Colonic mucosa (tissue), 4 donors: ENCODE data around the gene RRAD. TPM values are rescaled to one million over a fixed set of nuclear protein-coding genes. Genes with fewer than 3 reads are reported as not detected.

Experiments
- DNase-seq: peaks from one replicate; pipeline ENCODE4 v3.0.0-alpha.2; 2020
- H3K27ac ChIP-seq: fragments of 200-600 bp; one replicate; pipeline ENCODE4 v1.8.0; 2021
- H3K27me3 ChIP-seq: fragments of 200-600 bp; one replicate; pipeline ENCODE4 v1.8.0; 2021
- H3K36me3 ChIP-seq: fragments of 200-600 bp; one replicate; pipeline ENCODE4 v1.8.0; 2021
- H3K4me1 ChIP-seq: fragments of 200-600 bp; one replicate; pipeline ENCODE4 v1.8.0; 2021; ENCODE audit warnings: mild to moderate bottlenecking
- H3K4me3 ChIP-seq: fragments of 200-600 bp; one replicate; pipeline ENCODE4 v1.8.0; 2021
- H3K9ac ChIP-seq, 2 donors: one replicate each; pipeline ENCODE4 v1.7.0; 2013; ENCODE audit warnings: control low read depth in 2 of 2, low read depth in 2 of 2, low read length in 2 of 2
- H3K9me3 ChIP-seq: fragments of 200-600 bp; one replicate; pipeline ENCODE4 v1.8.0; 2021
- intact Hi-C: fragments of 100-400 bp; cut with DNase I; formaldehyde crosslinking; loops from one replicate; pipeline ENCODE4 v1.14.1; 2022
- total RNA-seq, 2 donors: library from RNA; stranded (reverse); fragmentation: NEBNext Ultra II Directional in 1 of 2; extraction: Animal tissue kit (Norgen Biotek cat#: 25700) in 1 of 2; gene quantifications; one replicate each; pipeline ENCODE4 v1.2.1, GENCODE V29; 2021
- TF ChIP-seq, protein P1 (sequence below): fragments of 200-600 bp; IDR thresholded peaks from one replicate; pipeline ENCODE4 v1.8.0; 2022; ENCODE audit warnings: antibody characterized with exemption, mild to moderate bottlenecking
- donor health status: healthy.
- donor health status: DM: no; HTN: no; CAD: no.
- donor health status: DM: no; HTN: no; CAD: no.

RRAD gene
- total RNA-seq, 2 donors from 2014 or later: 1.4 to 4.0 TPM

DNA sequence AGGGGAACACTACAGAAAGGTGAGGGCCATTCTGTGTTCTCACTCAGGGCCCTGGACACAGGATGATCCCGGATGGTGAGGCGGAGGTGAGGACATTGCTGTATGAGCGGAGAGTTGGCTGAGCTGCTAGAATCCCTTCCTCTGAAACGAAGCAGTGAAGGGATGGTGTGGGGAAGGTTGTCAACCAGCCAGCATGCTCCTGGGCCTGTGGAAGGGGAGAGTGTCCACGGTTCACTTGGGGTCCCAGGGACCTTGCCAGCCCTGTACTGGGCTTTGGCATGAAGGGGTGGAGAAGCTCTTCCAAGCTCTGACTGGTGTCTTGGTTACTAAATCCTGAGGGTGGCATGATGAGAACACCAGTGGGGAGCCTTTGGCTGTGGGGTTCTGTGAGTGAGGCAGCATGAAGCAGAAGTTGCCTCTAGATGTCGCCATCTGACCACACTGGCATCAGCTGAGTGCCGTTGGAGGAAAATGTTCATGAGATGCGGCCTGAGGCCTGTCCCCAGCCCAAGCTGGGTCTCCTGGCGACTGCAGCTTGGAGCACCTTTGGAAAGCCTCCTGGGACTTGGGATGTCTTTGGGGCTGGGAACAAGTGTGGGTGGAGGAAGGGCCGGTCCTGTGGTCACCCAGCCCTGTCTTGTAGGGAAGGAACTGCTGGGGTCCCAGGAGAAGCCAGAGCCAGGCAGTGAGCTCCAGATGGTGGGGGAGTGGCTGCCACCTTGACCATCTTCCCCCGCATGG, 30.2 kb downstream of the RRAD start:
- TF ChIP-seq, protein P1, sequence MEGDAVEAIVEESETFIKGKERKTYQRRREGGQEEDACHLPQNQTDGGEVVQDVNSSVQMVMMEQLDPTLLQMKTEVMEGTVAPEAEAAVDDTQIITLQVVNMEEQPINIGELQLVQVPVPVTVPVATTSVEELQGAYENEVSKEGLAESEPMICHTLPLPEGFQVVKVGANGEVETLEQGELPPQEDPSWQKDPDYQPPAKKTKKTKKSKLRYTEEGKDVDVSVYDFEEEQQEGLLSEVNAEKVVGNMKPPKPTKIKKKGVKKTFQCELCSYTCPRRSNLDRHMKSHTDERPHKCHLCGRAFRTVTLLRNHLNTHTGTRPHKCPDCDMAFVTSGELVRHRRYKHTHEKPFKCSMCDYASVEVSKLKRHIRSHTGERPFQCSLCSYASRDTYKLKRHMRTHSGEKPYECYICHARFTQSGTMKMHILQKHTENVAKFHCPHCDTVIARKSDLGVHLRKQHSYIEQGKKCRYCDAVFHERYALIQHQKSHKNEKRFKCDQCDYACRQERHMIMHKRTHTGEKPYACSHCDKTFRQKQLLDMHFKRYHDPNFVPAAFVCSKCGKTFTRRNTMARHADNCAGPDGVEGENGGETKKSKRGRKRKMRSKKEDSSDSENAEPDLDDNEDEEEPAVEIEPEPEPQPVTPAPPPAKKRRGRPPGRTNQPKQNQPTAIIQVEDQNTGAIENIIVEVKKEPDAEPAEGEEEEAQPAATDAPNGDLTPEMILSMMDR: peak; percentile 68
- intact Hi-C loops: loop anchor here (5.0 kb wide), 1 partner anchor 37 kb away; the partner anchor contains the start of gene CIAO2B
- DNase-seq: peak; percentile 86
- Histone ChIP-seq H3K9me3 (no peaks in the 10 kb centered on the region), H3K4me3 (no peak overlapping the region), H3K27me3 (no peaks in the 10 kb centered on the region), H3K36me3 (no peaks in the 10 kb centered on the region), H3K9ac (peak overlapping the region in 1 of 2 donors; percentile 76), H3K4me1 (peaks cover 19% of the 10 kb centered on the region), H3K27ac (no peak overlapping the region)

- no peak for DNase-seq
These were observed 31.3 kb downstream of the RRAD start for GRCh38 chr16:66894055-66894454.

GRCh38 chr16:66891797-66892196, 33.5 kb downstream of the RRAD start:
- Histone ChIP-seq H3K9me3 (no peaks in the 10 kb centered on the region), H3K4me1 (peaks cover 10% of the 10 kb centered on the region), H3K27me3 (no peaks in the 10 kb centered on the region), H3K9ac (no peak overlapping the region), H3K27ac (no peak overlapping the region), H3K4me3 (no peak overlapping the region), H3K36me3 (no peaks in the 10 kb centered on the region)
- DNase-seq: no peak
- intact Hi-C loops: no loop called here
- TF ChIP-seq, protein P1: no peak

More at GRCh38 chr16:66894055-66894454, 31.3 kb downstream of the RRAD start:
- no peaks in the 10 kb centered on the region for H3K36me3 ChIP-seq
- H3K4me3 ChIP-seq: no peak overlapping the region
- no peaks in the 10 kb centered on the region for H3K27me3 ChIP-seq
- no peak overlapping the region for H3K27ac ChIP-seq
- H3K9ac ChIP-seq: no peak overlapping the region
- intact Hi-C loops: no loop called here
- H3K4me1 ChIP-seq: peaks cover 10% of the 10 kb centered on the region
- no peaks in the 10 kb centered on the region for H3K9me3 ChIP-seq
- TF ChIP-seq, protein P1: no peak

DNA sequence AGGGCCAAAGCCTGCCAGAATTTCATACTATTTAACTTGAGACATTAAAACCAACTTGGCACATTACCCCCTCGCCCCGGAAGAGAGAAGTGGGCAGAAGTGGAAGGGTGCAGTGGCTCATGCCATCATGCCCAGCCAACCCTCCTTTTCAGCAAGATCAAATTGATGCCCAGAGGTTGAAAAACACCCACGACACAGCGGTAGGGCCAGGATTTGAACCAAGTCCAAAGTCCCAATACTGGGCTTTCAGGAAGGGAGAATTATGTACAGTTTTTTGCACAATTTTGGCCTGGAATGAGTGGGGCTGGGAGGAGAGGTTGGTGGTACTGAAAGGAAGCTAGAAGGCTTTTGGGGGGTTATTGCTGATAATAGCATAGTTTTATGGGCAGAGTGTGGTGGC, 34.0 kb downstream of the RRAD start:
- H3K36me3 ChIP-seq: no peaks in the 10 kb centered on the region
- peaks cover 10% of the 10 kb centered on the region for H3K4me1 ChIP-seq
- intact Hi-C loops: no loop called here
- no peaks in the 10 kb centered on the region for H3K27me3 ChIP-seq
- H3K4me3 ChIP-seq: no peak overlapping the region
- TF ChIP-seq, protein P1: no peak
- H3K9me3 ChIP-seq: no peaks in the 10 kb centered on the region
- H3K27ac ChIP-seq: no peak overlapping the region
- no peak overlapping the region for H3K9ac ChIP-seq
- no peak for DNase-seq

DNA sequence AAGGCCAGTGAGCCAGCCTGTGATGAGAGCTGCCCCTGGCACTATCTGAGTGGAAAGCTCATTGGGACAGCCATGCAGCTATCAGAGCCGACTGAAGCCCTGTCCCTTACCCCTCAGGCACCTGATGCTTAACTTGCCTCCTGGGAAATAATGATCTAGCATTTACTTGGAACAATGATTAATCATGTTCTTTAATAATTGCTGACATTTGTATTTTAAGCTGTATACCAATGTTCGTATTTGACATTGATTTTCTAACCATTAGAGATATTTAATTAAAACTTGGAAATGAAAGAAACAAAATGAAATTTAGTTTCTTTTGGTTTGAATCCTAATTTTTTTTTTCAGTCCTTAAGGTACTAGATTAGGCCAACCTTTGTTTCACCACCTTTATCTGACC, 34.5 kb downstream of the RRAD start:
- H3K4me3 ChIP-seq: no peak overlapping the region
- no peak for DNase-seq
- no peaks in the 10 kb centered on the region for H3K27me3 ChIP-seq
- H3K9ac ChIP-seq: no peak overlapping the region
- H3K36me3 ChIP-seq: no peaks in the 10 kb centered on the region
- peaks cover 6% of the 10 kb centered on the region for H3K4me1 ChIP-seq
- no peaks in the 10 kb centered on the region for H3K9me3 ChIP-seq
- intact Hi-C loops: no loop called here
- TF ChIP-seq, protein P1: no peak
- H3K27ac ChIP-seq: no peak overlapping the region
